Measurements from ENCODE around the gene MCTP2.

Gene MCTP2

DNA sequence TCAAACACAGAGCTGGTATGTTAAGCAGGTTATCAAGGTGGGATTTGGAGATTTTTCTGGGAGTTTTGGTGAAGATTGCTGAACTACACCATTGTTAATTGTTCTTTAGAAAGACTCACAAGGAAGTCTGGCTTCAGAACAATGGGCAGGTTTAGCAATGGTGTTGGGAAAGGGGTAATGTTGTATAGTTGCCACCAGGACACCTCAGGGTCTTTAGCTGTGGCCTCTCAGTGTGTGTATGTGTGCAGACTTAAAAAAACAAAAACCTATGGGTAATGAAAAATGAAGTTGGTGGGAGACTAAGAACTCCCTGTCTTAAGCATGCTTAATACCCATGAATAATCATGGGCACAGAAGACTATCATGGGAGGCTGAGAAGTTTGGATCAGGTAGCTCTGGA, 91.7 kb downstream of the MCTP2 start:
- no peak overlapping the region for H3K27ac ChIP-seq (ENCODE audit: low read depth, low read length)
- H4K20me1 ChIP-seq (ENCODE audit: control insufficient read depth, insufficient read depth, low read depth, low read length) = no peaks in the 10 kb centered on the region
- no peak overlapping the region for H3K4me2 ChIP-seq (ENCODE audit: low read length)
- no peaks in the 10 kb centered on the region for H3K27me3 ChIP-seq (ENCODE audit: control insufficient read depth, low read length)
- H3K9me3 ChIP-seq (ENCODE audit: control insufficient read depth, insufficient read depth, low read length) = no peaks in the 10 kb centered on the region
- peaks cover 58% of the 10 kb centered on the region for H3K36me3 ChIP-seq (ENCODE audit: control insufficient read depth, low read length)
- no peak overlapping the region for H3K4me3 ChIP-seq (ENCODE audit: low read length)
- peaks cover 19% of the 10 kb centered on the region for H3K79me2 ChIP-seq (ENCODE audit: control insufficient read depth, low read length)
- H3K4me1 ChIP-seq (ENCODE audit: control insufficient read depth, low read length) = peaks cover 22% of the 10 kb centered on the region
- peaks cover 3% of the 10 kb centered on the region for H3F3A ChIP-seq (ENCODE audit: control insufficient read depth, insufficient read depth)
- H3K9me2 ChIP-seq (replicated peaks; ENCODE audit: control insufficient read depth, low read length) = no peaks in the 10 kb centered on the region
- TF ChIP-seq, protein P1, sequence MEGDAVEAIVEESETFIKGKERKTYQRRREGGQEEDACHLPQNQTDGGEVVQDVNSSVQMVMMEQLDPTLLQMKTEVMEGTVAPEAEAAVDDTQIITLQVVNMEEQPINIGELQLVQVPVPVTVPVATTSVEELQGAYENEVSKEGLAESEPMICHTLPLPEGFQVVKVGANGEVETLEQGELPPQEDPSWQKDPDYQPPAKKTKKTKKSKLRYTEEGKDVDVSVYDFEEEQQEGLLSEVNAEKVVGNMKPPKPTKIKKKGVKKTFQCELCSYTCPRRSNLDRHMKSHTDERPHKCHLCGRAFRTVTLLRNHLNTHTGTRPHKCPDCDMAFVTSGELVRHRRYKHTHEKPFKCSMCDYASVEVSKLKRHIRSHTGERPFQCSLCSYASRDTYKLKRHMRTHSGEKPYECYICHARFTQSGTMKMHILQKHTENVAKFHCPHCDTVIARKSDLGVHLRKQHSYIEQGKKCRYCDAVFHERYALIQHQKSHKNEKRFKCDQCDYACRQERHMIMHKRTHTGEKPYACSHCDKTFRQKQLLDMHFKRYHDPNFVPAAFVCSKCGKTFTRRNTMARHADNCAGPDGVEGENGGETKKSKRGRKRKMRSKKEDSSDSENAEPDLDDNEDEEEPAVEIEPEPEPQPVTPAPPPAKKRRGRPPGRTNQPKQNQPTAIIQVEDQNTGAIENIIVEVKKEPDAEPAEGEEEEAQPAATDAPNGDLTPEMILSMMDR (IDR thresholded peaks at IDR 0.05; ENCODE audit: low read depth, low read length, poor library complexity, severe bottlenecking) = no peak
- no peak for TF ChIP-seq EZH2phosphoT487 (IDR thresholded peaks at IDR 0.05; ENCODE audit: borderline replicate concordance, low read length)

DNA sequence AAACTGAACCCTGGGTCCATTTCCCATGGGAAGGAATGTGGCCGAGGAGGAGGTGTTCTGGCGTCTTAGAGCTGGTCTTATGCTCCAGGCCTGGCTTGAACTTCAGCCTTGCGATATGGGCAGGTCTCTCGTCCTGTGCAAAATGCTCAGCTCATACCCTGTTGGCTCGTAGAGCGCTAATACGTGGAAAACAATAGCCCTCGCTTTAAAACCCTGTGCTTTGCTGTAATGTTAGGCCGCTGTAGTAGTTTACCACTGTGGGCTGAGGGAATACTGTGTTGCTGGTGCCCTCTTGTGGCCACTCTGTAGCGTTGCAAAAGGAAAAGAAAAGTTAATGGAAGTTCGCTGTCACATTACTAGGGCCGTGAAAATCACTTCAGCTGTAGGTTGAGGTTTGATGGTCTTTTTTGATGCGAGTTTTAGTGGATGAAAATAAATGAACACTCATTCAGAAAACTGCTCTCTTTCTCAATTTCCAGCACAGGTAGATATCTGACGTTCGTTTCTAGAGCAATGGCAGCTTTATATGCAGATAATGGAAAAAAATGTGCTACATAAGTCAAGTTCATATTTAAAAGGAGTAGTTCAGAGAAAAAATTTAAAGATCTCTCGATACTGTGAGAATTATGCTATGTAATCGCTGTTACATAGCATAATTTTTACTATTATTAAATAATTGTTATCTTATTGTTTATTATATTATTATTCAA, 92.9 kb downstream of the MCTP2 start:
- Histone ChIP-seq H3K79me2 (ENCODE audit: control insufficient read depth, low read length) (peaks cover 27% of the 10 kb centered on the region), H3K4me3 (ENCODE audit: low read length) (no peak overlapping the region), H3K9me3 (ENCODE audit: control insufficient read depth, insufficient read depth, low read length) (no peaks in the 10 kb centered on the region), H3F3A (ENCODE audit: control insufficient read depth, insufficient read depth) (peaks cover 3% of the 10 kb centered on the region), H3K9me2 (replicated peaks; ENCODE audit: control insufficient read depth, low read length) (no peaks in the 10 kb centered on the region), H4K20me1 (ENCODE audit: control insufficient read depth, insufficient read depth, low read depth, low read length) (no peaks in the 10 kb centered on the region), H3K27ac (ENCODE audit: low read depth, low read length) (peak overlapping the region; percentile 31), H3K36me3 (ENCODE audit: control insufficient read depth, low read length) (peaks cover 59% of the 10 kb centered on the region), H3K4me2 (ENCODE audit: low read length) (peak overlapping the region; percentile 35), H3K27me3 (ENCODE audit: control insufficient read depth, low read length) (no peaks in the 10 kb centered on the region), H3K4me1 (ENCODE audit: control insufficient read depth, low read length) (peaks cover 22% of the 10 kb centered on the region)
- no peak for TF ChIP-seq EZH2phosphoT487 (IDR thresholded peaks at IDR 0.05; ENCODE audit: borderline replicate concordance, low read length)
- TF ChIP-seq, protein P1 (IDR thresholded peaks at IDR 0.05; ENCODE audit: low read depth, low read length, poor library complexity, severe bottlenecking) = peak; percentile 94

DNA sequence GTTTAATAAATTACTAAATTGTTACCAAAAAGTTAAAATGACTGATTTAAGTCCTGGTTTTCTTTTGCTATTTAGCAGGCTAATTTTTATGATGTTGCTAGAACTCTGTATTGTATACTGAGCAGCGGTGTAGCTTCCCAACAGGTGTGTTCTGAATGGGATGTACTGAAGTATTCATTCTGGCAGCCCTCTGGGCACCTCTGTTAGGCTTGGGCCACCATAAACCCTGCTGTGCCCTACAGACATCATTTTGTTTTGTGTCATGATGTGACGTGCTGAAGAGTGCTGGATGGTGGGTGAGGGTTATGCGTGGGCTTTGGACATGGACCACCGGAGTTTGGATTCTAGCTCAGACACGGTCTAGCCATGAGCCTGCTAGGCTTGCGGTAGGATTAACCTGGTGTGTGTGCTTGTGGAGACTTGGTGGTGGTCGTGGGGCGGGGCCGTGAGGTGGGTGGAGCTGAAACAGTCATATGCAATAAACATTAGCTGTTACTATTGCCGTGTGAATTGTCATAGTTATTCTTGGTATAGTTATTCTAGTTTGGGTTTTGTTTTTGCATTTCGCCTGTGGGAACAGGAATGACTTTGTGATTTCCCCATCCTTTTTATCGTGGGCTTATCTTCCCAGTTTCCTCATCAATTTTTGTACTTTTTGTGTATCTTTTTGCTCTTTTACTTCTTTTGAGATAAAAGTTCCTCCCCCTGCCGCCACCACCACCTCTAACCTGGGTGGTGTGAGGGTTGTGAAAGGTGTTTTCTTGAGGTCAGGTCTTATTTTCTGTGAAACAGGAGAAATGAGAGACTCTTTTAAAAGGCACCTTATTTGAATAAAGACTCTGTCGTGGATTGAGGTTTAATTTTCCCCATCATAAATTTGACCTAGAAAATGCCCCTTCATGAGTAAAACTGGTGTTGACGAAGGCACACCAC, 93.7 kb downstream of the MCTP2 start:
- Histone ChIP-seq H3K9me3 (ENCODE audit: control insufficient read depth, insufficient read depth, low read length) (no peaks in the 10 kb centered on the region), H3F3A (ENCODE audit: control insufficient read depth, insufficient read depth) (peaks cover 3% of the 10 kb centered on the region), H3K27me3 (ENCODE audit: control insufficient read depth, low read length) (no peaks in the 10 kb centered on the region), H3K9me2 (replicated peaks; ENCODE audit: control insufficient read depth, low read length) (no peaks in the 10 kb centered on the region), H4K20me1 (ENCODE audit: control insufficient read depth, insufficient read depth, low read depth, low read length) (no peaks in the 10 kb centered on the region), H3K27ac (ENCODE audit: low read depth, low read length) (no peak overlapping the region), H3K4me2 (ENCODE audit: low read length) (no peak overlapping the region), H3K4me3 (ENCODE audit: low read length) (no peak overlapping the region), H3K36me3 (ENCODE audit: control insufficient read depth, low read length) (peaks cover 60% of the 10 kb centered on the region), H3K4me1 (ENCODE audit: control insufficient read depth, low read length) (peaks cover 22% of the 10 kb centered on the region), H3K79me2 (ENCODE audit: control insufficient read depth, low read length) (peaks cover 29% of the 10 kb centered on the region)
- no peak for TF ChIP-seq EZH2phosphoT487 (IDR thresholded peaks at IDR 0.05; ENCODE audit: borderline replicate concordance, low read length)
- TF ChIP-seq, protein P1 (IDR thresholded peaks at IDR 0.05; ENCODE audit: low read depth, low read length, poor library complexity, severe bottlenecking) = no peak

All from DOHH2 (cell line).